Heart left ventricle (tissue), 13 donors: ENCODE data around the gene SIGLEC9.

ENCODE experiments used
- POLR2A ChIP-seq, 2 donors: fragments of 450-650 bp; IDR thresholded peaks; one replicate each; pipeline ENCODE4 v1.6.1; 2017; ENCODE audit warnings: antibody characterized with exemption in 2 of 2, mild to moderate bottlenecking in 2 of 2, moderate library complexity in 2 of 2
- TF ChIP-seq, protein P1 (sequence below), 12 donors: fragments of 200-600 bp; sonication (generic) in 4 of 12; IDR thresholded peaks; one replicate each; pipeline versions ENCODE4 v1.5.0 to v1.8.0; 2018 to 2022; ENCODE audit warnings: antibody characterized with exemption in 12 of 12, mild to moderate bottlenecking in 5 of 12
- donor health status: ischemic (EF 13 %, LVEDD 7.1; RV severe dilation, severe dysfunction).
- donor health status: DM: no; HTN: yes; CAD: no.
- donor health status: DM: no; HTN: no; CAD: no.
- donor health status: ischemic (EF 25% LVEDD 6.9; RV normal size, moderate dysfunction).
- donor health status: ischemic (EF 25% LVEDD 5.7; RV mildly dilated, moderate dysfunction).
- donor health status: ischemic (EF 35%, LVEDD 5.7; RV mildly dilated, moderate dysfunction).
- donor health status: nonischemic (EF 11% LVEDD 7.7; RV severe dilation, severe dysfunction).
- donor health status: DM: yes; HTN: yes; CAD: no.
- donor health status: PGD.
- donor health status: ischemic (EF 29% LVEDD 5.4; RV normal size, mild dysfunction).
- donor health status: nonischemic (EF 23%, LVEDD 6.1; RV moderate dilation, normal function).

DNA sequence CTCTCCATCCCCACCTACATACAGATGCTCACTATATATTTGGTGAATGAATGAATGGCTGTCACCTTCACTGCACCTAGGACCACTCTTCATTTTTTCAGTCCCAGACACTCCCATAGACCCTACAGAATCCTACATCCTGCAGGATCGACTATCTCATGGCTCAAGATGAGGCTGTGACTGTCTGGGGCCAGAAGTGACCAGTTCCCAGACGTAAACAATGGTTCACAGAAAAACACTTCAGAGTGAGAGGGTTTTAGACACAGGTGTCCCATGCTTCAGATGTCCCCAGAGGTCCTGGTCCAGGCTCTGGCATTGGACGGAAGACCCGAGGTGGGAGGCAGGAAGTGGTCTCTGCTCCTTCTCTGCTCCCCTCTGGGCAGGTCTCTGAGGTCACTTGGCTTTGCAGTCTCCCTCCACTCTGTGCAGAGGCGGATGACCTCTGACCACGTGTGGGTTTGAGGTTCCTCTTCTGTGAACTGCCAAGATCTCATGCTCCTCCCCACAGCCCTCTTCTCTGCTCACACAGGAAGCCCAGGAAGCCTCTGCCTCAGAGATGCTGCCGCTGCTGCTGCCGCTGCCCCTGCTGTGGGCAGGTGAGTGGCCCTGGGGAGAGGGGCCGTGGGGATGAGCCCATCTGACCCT lies 42.3 kb downstream of the SIGLEC9 start:
- TF ChIP-seq, protein P1, sequence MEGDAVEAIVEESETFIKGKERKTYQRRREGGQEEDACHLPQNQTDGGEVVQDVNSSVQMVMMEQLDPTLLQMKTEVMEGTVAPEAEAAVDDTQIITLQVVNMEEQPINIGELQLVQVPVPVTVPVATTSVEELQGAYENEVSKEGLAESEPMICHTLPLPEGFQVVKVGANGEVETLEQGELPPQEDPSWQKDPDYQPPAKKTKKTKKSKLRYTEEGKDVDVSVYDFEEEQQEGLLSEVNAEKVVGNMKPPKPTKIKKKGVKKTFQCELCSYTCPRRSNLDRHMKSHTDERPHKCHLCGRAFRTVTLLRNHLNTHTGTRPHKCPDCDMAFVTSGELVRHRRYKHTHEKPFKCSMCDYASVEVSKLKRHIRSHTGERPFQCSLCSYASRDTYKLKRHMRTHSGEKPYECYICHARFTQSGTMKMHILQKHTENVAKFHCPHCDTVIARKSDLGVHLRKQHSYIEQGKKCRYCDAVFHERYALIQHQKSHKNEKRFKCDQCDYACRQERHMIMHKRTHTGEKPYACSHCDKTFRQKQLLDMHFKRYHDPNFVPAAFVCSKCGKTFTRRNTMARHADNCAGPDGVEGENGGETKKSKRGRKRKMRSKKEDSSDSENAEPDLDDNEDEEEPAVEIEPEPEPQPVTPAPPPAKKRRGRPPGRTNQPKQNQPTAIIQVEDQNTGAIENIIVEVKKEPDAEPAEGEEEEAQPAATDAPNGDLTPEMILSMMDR (IDR thresholded peaks at IDR 0.05), result no peak
- TF ChIP-seq POLR2A (IDR thresholded peaks at IDR 0.05), result no peak
